ENCODE data around the gene HNRNPH3.

The HNRNPH3 gene

GRCh38 chr10:68332259-68333057 is 594 bp downstream of the HNRNPH3 start, which contains the start of gene PBLD:
PBLD (minus strand) TSS chr10:68332928; CDS start chr10:68306844, 26,084 bp downstream.
- peak; percentile 56 to 72 for DNase-seq

- no peak for DNase-seq
These were observed 1.2 kb downstream of the HNRNPH3 start for GRCh38 chr10:68333058-68333395.

DNA sequence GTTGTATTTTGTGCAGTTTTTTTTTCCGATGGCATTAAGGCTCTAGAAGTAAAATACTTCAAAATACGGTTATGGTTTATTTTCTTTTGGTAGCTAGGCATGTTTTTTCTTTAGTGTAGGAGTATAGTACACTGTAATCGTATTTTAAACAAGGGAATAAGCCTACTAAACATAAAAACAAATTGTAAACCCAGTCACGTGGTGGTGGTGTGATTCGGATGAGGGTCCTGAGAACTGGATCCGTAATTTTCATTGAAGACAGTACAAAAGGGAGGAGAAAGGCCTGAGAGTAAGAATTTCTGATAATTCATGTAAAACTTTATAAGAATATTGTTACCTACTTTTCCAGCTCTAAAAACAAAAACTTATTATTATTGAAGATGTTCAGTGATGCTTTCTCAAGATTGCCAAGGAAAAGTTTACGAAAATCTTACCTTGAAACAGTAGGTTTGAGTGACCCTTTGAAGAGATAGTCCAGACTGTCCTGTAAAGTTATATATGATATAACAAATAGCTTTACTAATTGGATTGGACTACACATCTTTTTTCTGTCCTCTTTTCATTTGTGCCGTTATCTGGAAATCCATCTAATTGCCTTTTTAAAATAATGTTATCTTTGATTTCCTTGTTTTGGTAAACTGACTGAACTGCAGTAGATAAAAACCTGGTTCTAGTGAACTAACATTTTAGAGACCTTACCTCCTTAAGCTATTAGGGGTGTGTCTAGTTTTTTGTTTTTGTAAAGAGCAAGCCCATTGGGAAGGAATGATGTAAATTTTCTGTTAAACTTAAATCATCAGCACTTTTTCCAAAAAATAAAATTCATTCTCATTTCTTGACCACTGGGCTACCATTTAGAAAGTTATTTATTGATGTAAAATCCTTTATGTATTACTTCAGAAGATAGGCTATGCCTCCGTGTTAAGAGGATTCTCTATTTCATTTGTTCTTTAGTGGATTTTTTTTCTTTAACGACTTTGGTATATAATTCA is 1.9 kb downstream of the HNRNPH3 start:
- DNase-seq, result no peak

DNA sequence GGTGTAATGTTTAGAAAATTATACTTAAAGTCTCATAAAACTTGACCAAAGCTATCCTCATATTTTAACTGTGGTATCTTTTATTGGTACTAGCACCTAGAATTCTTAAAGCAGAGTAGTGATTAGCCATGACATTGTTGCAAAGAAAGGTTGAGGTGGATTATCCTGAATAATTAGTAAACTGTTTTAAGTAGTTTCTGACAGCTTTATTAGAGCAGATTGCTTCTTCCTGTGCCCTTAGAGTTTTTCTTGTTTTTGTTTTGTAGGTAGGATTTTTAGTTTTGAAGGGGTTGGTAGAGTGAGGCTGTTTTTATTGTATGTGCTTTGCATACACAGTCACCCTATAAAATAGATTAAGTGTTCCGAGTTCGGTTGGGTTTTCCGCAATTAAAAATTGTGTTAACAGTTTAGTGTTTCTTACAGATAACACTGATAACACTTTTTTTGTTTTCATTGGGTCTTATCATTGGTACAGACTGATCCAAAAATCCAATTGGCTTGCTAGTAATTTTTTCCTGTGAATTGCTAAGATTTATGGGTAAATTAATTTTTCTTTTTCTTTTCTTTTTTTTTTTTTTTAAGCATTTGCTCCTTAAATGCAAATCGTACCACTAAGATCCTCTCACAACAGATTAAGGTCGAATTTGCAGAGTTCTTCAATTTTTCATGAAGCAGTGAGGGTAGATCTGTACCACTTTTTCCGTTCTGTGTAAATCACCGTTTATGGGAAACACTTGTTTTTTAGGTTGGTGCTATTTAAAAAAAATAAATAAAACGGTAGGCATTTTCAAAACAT is 3.0 kb downstream of the HNRNPH3 start:
- peak in 1 of 2 donors; percentile 34 for DNase-seq

- DNase-seq, result no peak
These were observed 5.0 kb downstream of the HNRNPH3 start for GRCh38 chr10:68336754-68337351.

DNA sequence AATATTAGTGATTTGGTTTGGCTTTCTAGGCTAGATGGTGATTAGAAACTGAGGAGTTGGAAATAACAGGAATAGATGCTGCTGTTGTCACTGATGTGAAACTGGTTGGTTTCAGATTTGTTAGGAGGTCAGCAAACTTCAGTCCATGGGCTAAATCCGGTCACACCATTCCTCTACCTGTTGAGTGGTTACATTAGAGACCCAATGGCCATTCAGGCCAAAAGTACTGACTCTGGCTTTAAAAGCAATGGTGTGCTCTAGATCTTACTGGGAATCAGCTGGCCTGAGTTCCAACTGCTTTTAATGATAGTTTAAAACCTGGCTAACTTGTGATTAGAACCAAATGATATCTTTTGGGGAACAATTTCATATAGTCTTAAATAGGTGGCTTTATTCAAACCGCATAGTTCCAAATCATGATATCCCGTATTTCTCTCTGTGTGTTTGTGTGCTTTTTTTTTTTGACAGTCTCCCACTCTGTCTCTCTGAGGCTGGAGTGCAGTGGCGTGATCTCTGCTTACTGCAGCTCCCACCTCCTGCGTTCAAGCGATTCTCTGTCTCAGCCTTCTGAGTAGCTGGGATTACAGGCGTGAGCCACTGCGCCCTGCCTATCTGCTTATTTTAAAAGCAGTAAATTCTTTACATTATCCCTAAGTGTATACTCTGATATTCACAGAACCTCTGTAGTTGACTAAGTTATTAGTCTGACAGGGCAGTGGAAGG is 8.7 kb downstream of the HNRNPH3 start:
- DNase-seq, result no peak

GRCh38 chr10:68342909-68343516 is 11.1 kb downstream of the HNRNPH3 start:
- no peak for DNase-seq

- DNase-seq, result no peak
These were observed 13.8 kb downstream of the HNRNPH3 start for GRCh38 chr10:68345621-68346020.

GRCh38 chr10:68346774-68347173 is 14.9 kb downstream of the HNRNPH3 start:
- no peak for DNase-seq

- peak; percentile 48 to 68 for DNase-seq
These were observed 16.4 kb downstream of the HNRNPH3 start for GRCh38 chr10:68348265-68348741.

DNA sequence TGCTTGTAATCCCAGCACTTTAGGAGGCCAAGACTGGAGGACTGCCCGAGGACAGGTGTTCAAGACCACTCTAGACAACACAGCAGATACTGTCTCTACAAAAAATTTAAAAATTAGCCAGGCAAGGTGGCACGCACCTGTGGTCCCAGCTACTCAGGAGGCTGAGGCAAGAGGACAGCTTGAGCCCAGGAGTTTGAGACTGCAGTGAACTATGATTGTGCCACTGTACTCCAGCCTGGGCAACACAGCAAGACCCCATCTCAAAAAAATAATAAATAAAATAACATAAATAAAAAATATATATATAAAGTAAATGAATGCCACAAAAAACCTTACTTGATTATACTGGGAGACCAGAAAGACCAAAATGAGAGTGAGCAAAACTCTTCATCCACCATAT is 21.7 kb downstream of the HNRNPH3 start:
- DNase-seq, result no peak

DNA sequence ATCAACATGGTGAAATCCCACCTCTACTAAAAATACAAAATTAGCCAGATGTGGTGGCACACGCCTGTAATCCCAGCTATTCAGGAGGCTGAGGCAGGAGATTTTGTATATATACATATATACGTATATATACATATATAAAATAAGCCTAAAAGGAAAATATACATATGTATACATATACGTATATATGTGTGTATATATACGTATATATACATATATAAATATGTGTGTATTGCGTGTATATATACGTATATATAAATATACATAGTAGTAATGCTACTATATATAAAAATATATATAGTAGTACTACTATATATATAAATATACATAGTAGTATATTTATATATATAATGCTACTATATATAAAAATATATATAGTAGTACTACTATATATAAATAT is 27.3 kb downstream of the HNRNPH3 start:
- no peak for DNase-seq

- no peak for DNase-seq
These were observed 30.7 kb downstream of the HNRNPH3 start for GRCh38 chr10:68362590-68362989.

- DNase-seq, result no peak
These were observed 32.4 kb downstream of the HNRNPH3 start for GRCh38 chr10:68364101-68364886.

DNA sequence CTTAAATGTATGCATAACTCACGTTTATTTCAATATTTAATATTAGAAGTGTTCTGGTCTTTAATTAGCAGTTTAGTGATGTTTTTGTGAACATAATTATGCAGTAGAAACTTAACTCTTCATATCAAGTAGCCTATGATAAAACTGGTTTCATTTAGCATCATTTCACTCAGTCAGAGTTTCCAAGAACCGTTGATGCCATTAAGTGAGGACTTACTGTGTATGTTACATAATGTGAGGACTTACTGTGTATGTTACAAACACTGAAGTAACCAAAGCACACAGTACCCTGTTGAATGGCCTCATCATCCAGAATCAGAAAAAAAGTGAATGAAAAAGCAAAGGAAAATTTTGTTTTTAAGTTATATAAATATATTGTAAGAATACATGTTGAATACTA is 33.7 kb downstream of the HNRNPH3 start:
- no peak for DNase-seq

DNA sequence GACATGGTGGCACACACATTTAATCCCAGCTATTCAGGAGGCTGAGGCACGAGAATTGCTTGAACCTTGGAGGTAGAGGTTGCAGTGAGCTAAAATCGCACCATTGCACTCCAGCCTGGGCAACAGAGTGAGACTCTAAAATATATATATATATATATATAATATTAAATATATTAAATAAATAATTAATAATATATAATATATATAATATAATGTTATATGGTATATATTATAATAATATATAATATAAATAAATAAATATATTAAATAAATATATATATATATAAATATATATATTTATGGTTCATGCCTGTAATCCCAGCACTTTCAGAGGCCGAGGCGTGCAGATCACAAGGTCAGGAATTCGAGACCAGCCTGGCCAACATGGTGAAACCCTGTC is 34.7 kb downstream of the HNRNPH3 start:
- DNase-seq, result no peak

GRCh38 chr10:68367121-68367520 is 35.3 kb downstream of the HNRNPH3 start:
- no peak for DNase-seq

- DNase-seq, result no peak
These were observed 39.7 kb downstream of the HNRNPH3 start for GRCh38 chr10:68371604-68372003.

- DNase-seq, result no peak
These were observed 53.9 kb downstream of the HNRNPH3 start for GRCh38 chr10:68385740-68386139.
